Esophagus muscularis mucosa (tissue), 3 donors: ENCODE measurements around the gene BTNL2.

Source experiments
- POLR2AphosphoS5 ChIP-seq, 2 donors: sonication (generic); formaldehyde crosslinking; IDR thresholded peaks; one replicate each; pipeline ENCODE4 v1.6.1; 2017; ENCODE audit warnings: antibody characterized with exemption in 2 of 2
- TF ChIP-seq, protein P1 (sequence below), 3 experiments: fragments of 200-600 bp in 2 of 3; fragments of 450-650 bp in 1 of 3; sonication (generic) in 2 of 3; IDR thresholded peaks; one replicate each; pipeline ENCODE4 v1.5.1; 2017 to 2019; ENCODE audit warnings: antibody characterized with exemption in 3 of 3, mild to moderate bottlenecking in 2 of 3, moderate library complexity in 1 of 3

GRCh38 chr6:32405656-32406055 is 1.3 kb downstream of the BTNL2 start:
- TF ChIP-seq, protein P1, sequence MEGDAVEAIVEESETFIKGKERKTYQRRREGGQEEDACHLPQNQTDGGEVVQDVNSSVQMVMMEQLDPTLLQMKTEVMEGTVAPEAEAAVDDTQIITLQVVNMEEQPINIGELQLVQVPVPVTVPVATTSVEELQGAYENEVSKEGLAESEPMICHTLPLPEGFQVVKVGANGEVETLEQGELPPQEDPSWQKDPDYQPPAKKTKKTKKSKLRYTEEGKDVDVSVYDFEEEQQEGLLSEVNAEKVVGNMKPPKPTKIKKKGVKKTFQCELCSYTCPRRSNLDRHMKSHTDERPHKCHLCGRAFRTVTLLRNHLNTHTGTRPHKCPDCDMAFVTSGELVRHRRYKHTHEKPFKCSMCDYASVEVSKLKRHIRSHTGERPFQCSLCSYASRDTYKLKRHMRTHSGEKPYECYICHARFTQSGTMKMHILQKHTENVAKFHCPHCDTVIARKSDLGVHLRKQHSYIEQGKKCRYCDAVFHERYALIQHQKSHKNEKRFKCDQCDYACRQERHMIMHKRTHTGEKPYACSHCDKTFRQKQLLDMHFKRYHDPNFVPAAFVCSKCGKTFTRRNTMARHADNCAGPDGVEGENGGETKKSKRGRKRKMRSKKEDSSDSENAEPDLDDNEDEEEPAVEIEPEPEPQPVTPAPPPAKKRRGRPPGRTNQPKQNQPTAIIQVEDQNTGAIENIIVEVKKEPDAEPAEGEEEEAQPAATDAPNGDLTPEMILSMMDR (IDR thresholded peaks at IDR 0.05) = no peak
- no peak for TF ChIP-seq POLR2AphosphoS5 (IDR thresholded peaks at IDR 0.05)
